Left cardiac atrium (tissue), 4 donors: ENCODE measurements around the gene HNRNPA3. TPM values are rescaled to one million over a fixed set of nuclear protein-coding genes. Genes with fewer than 3 reads are reported as not detected.
"Not testable (repeated sequence)": the region's sequence is repeated elsewhere in the genome, so short reads cannot be mapped to it uniquely, and the experiment has no call there.

Experiments
- ATAC-seq, 2 donors: fragments of 200-7000 bp; cut with Tn5 transposase; one replicate each; pipeline ENCODE4 v1.9.1; 2020; ENCODE audit warnings: mild to moderate bottlenecking in 2 of 2, moderate library complexity in 2 of 2
- DNase-seq: peaks from one replicate; pipeline ENCODE4 v3.0.0-alpha.2; 2020
- intact Hi-C, 2 donors: fragments of 100-400 bp; cut with DNase I; formaldehyde crosslinking; loops; one replicate each; pipeline versions ENCODE4 v1.14.1 to v1.15.1; 2022 to 2023
- long read RNA-seq: library from polyadenylated mRNA; unstranded; transcript quantifications from one replicate; pipeline ENCODE4 v2.0.0, GENCODE V29; 2021
- total RNA-seq, 2 donors: library from RNA; stranded (reverse); fragmentation: NEBNext Ultra II Directional; extraction: Animal tissue kit (Norgen Biotek cat#: 25700); gene quantifications; one replicate each; pipeline ENCODE4 v1.2.1, GENCODE V29; 2021
- donor health status: DM: no; HTN: yes; CAD: no.
- donor health status: DM: no; HTN: yes; CAD: no; lungs with severe emphysema.
- donor health status: DM: yes; HTN: yes; CAD: no.
- donor health status: Dilated cardiomyopathy.

Gene HNRNPA3
- total RNA-seq = 100 to 1,000 TPM in 1 of 2 donors, 10 to 100 TPM in 1; 81.3 to 117 TPM
- long read RNA-seq, full-length matches to known transcripts = 9 of 14 reads
- long read RNA-seq, partial matches to known transcripts = 3 of 14 reads
- long read RNA-seq, other reads (novel, unspliced or antisense) = 2 of 14 reads

GRCh38 chr2:177212106-177212890 is at the start of gene HNRNPA3:
TSS of gene HNRNPA3 (plus strand) at chr2:177212794. CDS start at chr2:177212800, 6 bp downstream.
- peak; percentile 99 for DNase-seq
- intact Hi-C loops = loop anchor here (5.0 to 10.0 kb wide), 2 partner anchors 45 to 53 kb away; partner anchors contain the start of gene NFE2L2 (in 1 of the 2)
- peak; percentile 95 to 96 for ATAC-seq

- no peak for DNase-seq
- no peak for ATAC-seq
- intact Hi-C loops = loop anchor here (1.0 to 10.0 kb wide), 6 partner anchors 131 to 561 kb away; a partner anchor contains a TSS
These were observed 48.5 kb upstream of the HNRNPA3 start for GRCh38 chr2:177164131-177164530.

GRCh38 chr2:177164584-177165052 is 48.0 kb upstream of the HNRNPA3 start:
- ATAC-seq (peak; percentile 84 to 91), DNase-seq (peak; percentile 82)
- intact Hi-C loops = loop anchor here (1.0 to 10.0 kb wide), 8 partner anchors 48 to 560 kb away; partner anchors contain the start of genes HNRNPA3 (in 1 of the 2) and NFE2L2 (in 1 of the 2)

GRCh38 chr2:177165061-177165583 is 47.5 kb upstream of the HNRNPA3 start:
- ATAC-seq (peak; percentile 64 to 80), DNase-seq (peak; percentile 42)
- intact Hi-C loops = loop anchor here (2.0 to 10.0 kb wide), 6 partner anchors 47 to 560 kb away; partner anchors contain the start of genes HNRNPA3 (in 1 of the 2) and NFE2L2 (in 1 of the 2)

GRCh38 chr2:177165721-177166711 is 46.6 kb upstream of the HNRNPA3 start:
- DNase-seq = no peak
- intact Hi-C loops = loop anchor here (2.0 to 10.0 kb wide), 6 partner anchors 46 to 559 kb away; partner anchors contain the start of genes HNRNPA3 (in 1 of the 2) and NFE2L2 (in 1 of the 2)
- ATAC-seq = peak; percentile 64 to 70

GRCh38 chr2:177169810-177170514 is 42.6 kb upstream of the HNRNPA3 start:
- ATAC-seq = no peak
- no peak for DNase-seq
- intact Hi-C loops = loop anchor here in 1 of 2 donors (5.0 to 10.0 kb wide), 5 partner anchors 42 to 555 kb away; partner anchors contain the start of genes HNRNPA3 and NFE2L2

GRCh38 chr2:177171418-177171865 is 41.2 kb upstream of the HNRNPA3 start:
- peak; percentile 19 to 32 for ATAC-seq

GRCh38 chr2:177172034-177172880 is 40.3 kb upstream of the HNRNPA3 start:
- no peak for DNase-seq
- peak in 1 of 2 donors; percentile 19 for ATAC-seq
- intact Hi-C loops = no loop called here

More at GRCh38 chr2:177171418-177171865, 41.2 kb upstream of the HNRNPA3 start:
- intact Hi-C loops = no loop called here
- no peak for DNase-seq

GRCh38 chr2:177174486-177174885 is 38.1 kb upstream of the HNRNPA3 start:
- intact Hi-C loops = no loop called here
- ATAC-seq = no peak

GRCh38 chr2:177175917-177176668 is 36.5 kb upstream of the HNRNPA3 start:
- no peak for ATAC-seq
- no peak for DNase-seq
- intact Hi-C loops = no loop called here

More at GRCh38 chr2:177174486-177174885, 38.1 kb upstream of the HNRNPA3 start:
- no peak for DNase-seq

GRCh38 chr2:177178797-177179196 is 33.8 kb upstream of the HNRNPA3 start:
- DNase-seq = no peak

GRCh38 chr2:177179227-177179626 is 33.4 kb upstream of the HNRNPA3 start:
- intact Hi-C loops = no loop called here
- no peak for ATAC-seq
- DNase-seq = no peak

More at GRCh38 chr2:177178797-177179196, 33.8 kb upstream of the HNRNPA3 start:
- intact Hi-C loops = no loop called here
- no peak for ATAC-seq

- intact Hi-C loops = not testable (repeated sequence)
These were observed 32.9 kb upstream of the HNRNPA3 start for GRCh38 chr2:177179671-177180070.

GRCh38 chr2:177180269-177181000 is 32.2 kb upstream of the HNRNPA3 start:
- no peak for ATAC-seq
- intact Hi-C loops = no loop called here

More at GRCh38 chr2:177179671-177180070, 32.9 kb upstream of the HNRNPA3 start:
- DNase-seq, ATAC-seq: not testable (repeated sequence)

GRCh38 chr2:177183860-177184259 is 28.7 kb upstream of the HNRNPA3 start:
- DNase-seq (no peak), ATAC-seq (no peak)
- intact Hi-C loops = no loop called here

More at GRCh38 chr2:177180269-177181000, 32.2 kb upstream of the HNRNPA3 start:
- no peak for DNase-seq
